Activated CD4-positive, alpha-beta T cell treated with anti-CD3 and anti-CD28 coated beads for 4 hours (primary cell): ENCODE data around the gene RAMP3.
"Not testable (repeated sequence)": the region's sequence is repeated elsewhere in the genome, so short reads cannot be mapped to it uniquely, and the experiment has no call there.

Experiments
- DNase-seq, 2 donors: peaks; one replicate each; pipeline ENCODE4 v3.0.0-alpha.2; 2020

Gene RAMP3

DNA sequence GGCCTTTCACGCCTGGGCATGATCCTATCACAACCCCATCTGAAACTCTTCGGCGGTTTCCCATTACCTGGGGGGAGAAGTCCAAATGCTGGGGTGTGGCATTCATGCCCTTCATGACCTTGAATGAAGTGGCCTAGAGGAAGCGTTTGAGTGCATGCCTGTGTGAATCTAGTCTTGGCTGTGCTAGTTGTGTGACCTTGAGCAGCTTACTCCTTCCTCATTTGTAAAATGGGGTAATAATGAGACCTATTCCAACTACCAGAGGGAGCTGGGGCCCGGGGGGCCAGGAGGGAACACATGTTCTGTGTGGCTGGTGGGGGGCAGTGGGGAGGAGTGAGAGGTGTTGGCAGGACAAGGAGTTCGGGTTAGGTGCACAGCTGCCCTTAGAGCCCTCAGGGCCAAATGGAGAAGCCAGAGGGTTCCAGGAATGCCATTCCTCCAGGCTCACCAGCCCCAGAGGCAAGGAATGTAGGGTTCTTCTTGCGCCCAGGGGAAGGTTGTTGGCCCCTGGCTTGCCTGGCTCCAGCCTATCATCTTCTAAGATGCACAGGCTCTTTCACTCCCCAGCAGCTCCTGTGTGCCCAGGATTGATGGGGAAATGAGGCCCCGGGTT, 24.8 kb upstream of the RAMP3 start:
- no peak for DNase-seq

DNA sequence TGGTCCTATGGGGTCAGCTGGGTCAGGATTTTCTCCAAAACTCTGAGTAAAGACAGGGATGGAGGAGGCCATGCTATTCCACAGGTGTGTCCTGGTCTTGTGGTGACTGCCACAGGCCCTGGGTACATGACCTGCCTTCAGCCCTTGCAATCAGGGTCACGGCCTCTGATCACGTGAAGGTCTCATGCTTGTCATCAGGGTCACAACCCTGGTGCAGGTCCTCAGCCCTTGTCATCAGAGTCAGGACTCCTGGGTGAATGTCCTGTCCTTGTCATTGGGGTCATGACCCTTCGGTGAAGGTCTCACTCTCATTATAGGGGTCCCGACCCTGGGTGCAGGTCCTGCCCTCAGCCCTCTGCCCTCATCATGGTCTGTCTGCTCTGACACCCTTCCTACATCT, 24.2 kb upstream of the RAMP3 start:
- no peak for DNase-seq

DNA sequence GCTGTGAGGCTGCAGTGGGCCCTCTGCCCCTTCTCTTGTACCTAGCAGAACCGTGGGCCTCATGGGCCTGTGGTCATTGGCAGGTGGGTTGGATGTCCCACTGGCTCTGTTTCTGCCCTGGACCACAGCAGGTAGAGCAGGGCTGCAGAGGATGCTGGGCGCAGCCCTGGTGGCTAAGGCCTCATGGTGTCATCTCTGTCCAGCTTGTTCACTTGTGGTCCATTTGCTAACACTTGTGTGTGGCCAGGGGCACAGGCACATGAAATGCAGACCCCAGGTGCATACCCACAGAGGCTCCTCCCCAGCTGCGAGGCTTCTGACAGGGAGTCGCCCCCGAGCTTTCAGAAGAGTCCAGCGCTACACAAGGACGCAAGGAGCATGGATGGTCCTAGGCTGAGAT, 23.7 kb upstream of the RAMP3 start:
- DNase-seq: no peak

DNA sequence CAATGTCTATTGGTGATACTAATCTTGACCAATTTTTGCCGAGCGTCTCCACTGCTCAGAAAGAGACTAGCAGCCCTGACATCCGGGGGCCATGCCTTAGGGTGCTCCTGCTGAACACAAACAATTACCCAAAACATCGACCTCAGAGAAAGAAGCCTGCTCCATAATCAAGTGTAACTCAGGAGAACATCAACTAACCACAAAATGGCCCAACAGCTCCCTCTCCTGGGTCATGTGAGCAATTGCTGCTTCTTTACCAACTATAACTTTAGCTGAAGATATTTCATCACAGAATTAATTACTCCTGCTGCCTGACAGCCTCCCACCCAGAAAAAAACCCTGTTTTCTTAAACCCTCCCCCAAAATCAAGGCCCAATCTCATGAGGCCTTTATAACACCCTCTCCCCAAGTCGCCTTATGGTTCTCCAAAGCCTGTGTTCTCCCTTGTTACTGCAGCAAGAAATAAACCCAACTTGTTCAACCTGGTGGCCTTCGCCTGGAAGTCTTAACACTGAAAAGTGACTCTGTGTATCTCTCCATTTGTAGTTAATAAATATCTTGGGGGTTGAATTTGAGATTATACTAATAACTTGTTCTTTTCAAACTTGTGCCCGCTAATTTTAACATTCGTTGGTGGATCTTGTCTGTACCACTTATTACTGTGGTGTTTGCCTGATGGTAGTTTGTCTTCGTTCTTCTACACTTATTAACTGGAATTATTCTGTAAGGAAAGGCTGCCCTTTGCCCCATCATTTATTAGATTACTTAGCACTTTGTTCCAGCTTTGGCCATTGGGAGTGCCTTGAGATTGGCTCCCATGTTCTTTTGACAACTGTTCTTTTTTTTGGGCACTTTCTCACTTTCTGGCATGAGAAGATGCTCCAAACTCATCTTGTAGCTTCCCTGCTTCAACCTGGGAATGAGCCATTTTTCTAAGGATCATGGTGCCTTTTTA, 21.2 kb upstream of the RAMP3 start:
- DNase-seq: peak; percentile 52 to 73

DNA sequence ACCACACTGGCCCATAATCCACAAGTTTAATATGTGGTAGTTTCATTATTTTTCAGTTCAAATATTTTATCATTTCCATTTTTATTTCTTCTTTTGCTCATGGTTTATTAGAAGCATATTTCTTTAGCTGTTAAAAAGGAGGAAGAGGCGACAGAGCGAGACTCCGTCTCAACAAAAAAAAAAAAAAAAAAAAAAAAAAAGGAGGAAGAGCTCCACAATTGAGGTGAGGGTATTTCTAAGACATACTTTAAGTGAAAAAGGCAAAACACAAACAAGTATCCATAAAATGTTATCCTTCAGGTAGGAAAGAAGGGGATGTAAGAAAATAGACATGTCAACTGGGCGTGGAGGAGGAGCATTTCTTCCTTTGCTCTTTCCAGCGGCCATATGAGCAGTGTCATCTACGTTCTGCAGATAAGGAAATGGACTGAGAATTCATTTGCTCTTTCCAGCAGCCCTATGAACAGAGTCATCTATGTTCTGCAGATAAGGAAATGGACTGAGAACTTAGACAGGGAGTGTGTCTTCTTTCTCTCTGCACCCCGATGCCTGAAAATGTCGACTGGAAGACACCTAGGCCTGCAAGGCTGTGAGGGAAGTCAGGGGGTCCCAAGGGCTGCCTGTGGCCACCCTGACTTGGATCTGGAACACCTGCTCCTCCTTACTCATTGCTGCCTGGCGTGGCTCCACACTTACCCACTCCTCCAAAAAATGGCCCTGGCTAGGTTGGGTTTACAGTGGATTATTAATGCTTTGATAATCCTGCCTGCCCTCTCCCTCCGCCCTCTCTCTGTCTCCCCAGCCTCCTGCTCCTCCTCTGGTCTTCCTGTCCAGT, 18.9 kb upstream of the RAMP3 start:
- DNase-seq: no peak

DNA sequence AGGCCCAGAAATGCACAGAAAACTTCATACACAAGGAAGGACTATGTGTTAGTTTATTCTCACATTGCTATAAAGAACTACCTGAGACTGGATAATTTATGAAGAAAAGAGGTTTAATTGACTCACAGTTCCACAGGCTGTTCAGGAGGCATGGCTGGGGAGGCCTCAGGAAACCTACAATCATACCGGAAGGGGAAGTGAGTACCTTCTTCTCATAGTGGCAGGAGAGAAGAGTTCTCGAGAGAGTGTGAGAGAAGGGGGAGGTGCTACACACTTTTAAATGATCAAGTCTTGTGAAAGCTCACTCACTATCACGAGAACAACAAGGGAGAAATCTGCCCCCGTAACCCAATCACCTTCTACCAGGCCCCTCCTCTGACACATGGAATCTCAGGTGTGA, 16.8 kb upstream of the RAMP3 start:
- DNase-seq: no peak

DNA sequence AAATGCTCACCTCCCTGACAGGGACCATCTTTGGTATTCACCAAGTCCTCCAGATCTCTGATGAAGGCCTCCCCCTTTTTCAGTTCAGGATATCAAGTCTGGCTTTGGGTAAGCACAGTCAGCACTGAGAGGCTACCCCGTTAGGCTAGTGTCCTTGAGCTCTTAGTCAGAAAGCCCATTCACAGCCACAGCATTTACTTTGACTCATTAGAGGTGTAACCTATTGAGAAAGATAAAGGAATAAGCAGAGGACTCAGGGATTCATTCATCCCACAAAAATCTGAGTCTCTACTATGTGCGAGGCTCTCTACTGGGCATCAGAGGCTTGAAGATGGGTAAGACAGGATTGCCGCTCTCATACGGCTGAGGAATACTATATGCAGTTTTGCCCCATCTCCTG, 14.0 kb upstream of the RAMP3 start:
- no peak for DNase-seq

DNA sequence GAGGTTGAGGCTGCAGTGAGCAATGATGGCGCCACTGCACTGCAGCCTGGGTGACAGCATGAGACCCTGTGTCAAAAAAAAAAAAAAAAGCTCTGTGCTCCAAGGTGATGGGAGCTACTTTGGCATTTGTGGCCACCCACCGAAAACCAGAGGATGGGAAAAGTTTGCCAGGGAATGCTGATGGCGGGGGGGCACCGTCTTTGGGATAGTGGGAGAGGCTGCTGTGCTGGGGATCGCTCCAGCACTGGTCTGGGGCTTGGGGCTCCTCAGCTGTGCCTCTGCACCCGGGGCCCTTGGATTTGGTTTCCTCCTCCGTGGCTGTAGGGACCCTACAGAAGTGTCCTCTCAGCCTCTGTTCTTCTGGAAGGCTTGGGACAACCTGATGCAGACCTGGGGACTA, 11.7 kb upstream of the RAMP3 start:
- no peak for DNase-seq

DNA sequence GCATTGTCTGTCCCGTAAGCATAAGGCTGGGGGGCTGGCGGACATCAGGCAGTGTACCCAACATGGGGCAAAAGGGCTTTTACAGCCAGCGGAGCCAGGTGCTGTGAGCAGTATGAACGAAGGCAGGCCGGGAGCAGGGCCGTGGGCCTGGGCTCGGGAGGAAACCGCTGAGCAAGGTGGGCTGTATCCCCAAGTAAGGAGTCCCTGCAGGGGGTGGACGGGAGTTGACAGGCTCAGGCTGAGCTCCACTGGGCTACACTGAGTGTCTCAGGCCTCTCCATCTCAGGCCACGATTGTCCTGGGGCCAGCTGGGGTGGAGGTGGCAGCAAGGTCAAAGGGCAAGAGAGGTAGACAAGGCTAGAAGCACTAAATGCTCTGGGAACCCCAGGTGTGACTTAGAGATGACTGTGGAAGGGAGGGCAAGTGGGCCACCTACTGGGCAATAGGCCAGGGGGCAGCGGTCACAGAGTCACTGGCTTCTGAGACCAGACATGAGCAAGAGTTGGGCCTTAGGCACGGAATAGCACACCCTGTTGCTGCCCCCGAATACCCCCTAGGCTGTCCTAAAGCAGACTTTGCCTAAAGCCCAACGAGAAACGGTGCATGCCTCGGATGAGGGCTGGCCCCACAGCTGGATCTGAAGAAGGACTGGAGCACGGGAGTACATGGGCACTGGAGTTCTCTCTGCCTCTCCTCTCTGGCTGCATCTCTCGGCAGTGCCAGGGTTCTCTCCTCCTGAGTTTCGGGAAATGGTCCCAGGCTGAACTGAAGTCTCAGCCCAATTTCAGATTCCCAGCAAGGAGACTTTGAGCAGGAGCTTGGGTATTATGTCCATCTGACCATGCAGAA, 10.8 kb upstream of the RAMP3 start:
- no peak for DNase-seq

DNA sequence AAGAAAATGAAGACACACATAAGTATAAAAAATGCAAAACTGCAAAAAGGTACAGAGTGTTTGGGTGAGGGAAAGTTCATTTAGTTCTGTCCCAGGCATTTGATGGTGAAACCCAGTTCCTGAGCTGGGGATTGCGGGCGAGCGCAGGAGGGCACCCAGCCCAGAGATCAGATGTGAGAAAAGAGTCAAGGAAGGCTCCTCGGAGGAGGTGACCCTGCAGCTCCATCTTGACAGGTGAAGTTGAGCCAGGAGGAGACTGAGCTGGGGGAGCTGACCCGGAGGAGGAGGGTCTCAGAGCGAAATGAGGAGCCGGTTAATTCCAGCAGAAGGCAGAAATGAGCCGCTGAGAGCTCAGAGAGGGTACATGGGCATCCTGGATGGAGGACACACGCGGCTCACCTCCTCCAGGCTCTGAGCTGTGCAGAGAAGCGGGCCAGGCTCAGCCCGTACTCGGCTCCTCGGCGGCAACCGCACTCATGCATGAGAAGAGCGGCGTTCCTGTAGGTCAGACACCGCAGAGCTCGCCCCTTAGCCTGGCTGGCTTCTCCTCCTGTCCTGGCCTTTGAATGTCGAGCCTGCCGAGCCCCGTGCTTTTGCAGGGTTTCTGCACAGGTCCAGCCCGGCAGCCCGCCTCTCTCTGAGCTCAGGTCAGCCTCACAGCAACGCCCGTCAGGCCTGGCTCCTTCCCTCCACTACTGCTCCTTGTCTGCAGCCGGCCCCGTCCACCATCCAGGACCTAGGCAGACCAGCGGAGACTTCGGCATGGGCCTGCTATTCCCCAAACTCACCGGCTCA, 9.5 kb upstream of the RAMP3 start:
- DNase-seq: no peak

DNA sequence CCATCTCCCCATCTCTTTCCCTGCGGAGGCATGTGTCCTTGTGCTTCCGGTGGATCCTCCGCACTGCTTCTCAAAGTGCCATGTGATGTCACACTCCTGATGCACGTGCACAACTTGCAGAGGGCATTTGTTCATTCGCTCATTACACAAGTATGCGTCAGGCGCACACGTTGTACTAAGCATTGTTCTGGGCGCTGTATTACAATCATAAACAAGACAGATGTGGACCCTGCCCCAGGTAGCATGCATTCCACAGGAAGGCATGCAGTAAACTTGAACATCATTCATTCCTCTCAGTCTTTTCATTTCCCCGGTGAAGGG, 9.0 kb upstream of the RAMP3 start:
- DNase-seq: no peak

DNA sequence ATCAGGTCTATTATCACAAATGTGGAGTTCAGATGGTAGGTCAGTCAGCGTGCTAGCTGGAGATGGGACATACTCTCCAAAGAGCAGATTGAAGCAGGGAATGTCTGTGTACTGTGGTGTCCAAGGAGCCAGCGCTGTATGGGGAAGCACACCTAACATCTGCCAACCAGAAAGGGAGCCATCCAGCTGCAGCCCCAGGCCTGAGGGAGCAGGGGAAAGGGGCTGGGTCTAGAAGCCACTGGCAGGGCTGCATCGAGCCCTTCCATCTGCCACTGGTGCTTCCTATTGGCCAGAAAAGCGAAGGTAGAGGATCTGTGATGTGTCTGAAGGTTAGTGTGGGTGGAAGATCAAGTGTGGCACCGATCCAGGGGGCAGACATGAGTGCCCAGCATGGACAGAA, 8.0 kb upstream of the RAMP3 start:
- no peak for DNase-seq

DNA sequence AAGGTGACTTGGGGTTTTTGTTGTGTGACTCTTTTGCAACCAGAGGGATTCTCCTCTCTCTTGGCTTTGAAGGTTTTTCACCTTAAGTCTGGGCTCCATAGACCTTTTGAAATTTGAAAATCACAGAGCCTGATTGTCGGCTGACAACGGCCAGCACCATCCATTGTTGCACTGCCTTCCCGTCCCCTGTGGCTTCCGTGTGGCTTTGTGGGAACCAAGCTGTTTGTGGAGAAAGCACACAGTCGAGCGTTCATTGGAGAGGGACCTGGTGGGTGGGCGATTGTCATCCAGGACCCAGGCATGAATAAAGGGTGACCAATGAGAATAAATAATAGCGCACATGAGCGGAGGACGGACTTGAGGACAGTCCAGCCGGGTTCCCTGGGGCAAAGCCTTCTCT, 7.4 kb upstream of the RAMP3 start:
- no peak for DNase-seq

DNA sequence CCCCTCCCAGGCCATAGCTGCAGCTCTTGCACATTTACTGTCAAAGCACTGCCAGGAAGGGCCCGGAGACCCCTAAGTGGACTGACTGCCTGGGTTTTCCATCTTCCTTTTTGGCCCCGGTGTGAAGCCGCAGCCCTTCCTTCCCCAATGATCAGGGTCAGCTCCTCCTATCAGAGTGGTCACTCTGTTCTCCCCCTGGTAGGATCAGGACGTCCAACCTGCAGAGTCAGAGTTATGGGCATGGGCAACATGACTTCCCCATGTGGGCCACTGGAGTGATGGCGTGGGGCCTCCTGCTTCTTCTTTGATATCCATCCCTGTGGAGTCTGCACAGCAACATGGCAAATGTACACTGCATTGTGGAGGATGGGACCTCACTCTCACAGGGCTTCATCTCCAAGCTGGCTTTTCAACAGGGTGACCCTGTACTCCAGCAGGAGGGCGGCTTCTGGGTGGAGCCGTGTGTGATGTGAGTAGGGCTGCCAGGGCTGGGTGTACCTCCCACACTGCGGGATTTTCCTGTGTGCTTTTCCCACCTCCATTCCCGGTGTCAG, 6.4 kb upstream of the RAMP3 start:
- no peak for DNase-seq

DNA sequence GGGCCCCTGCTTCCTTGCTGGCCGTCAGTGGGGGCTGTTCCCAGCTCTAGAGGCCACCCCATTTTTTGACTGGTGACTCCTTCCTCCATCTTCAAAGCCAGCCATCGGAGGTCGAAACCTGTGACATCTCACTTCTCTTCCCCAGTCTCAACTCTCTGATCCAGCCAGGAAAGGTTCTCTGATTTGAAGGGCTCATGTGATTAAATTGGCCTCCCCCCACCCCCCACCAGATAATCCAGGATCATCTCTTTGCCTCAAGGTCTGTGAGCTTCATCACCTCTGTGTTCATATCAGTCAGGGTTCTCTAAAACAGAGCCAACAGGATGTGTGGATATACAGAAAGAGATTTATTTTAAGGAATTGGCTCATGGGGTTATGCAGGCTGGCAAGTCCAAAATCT, 5.6 kb upstream of the RAMP3 start:
- no peak for DNase-seq

DNA sequence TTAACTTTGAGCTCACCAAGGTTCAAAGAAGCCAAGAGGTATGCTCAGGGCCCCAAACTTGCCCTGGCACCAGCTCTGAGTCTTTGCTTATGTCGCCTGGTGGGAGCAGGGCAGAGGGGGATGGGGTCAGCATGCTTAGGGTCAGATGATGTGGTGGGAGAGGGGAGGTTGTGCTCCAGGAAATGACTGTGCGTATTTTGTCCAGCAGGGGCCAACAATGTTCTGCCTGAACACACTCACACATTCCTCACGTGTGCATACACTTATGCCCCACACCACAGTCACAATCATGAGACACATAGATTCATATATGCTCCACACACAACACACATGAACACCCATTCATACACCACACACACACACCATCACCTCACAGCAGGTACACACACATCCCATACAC, 4.4 kb upstream of the RAMP3 start:
- DNase-seq: no peak

DNA sequence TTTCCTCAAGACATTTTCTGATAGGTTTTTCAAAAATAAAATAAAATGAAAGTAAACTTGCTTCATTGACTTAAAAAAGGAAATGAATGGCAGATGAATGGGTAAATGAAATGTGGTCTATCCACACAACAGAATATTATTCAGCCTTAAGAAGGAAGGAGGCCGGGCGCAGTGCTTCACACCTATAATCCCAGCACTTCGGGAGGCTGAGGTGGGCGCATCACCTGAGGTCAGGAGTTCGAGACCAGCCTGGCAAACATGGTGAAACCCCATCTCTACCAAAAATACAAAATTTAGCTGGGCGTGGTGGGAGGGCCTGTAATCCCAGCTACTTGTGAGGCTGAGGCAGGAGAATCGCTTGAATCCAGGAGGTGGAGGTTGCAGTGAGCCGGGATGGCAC, 3.7 kb upstream of the RAMP3 start:
- not testable (repeated sequence) for DNase-seq

DNA sequence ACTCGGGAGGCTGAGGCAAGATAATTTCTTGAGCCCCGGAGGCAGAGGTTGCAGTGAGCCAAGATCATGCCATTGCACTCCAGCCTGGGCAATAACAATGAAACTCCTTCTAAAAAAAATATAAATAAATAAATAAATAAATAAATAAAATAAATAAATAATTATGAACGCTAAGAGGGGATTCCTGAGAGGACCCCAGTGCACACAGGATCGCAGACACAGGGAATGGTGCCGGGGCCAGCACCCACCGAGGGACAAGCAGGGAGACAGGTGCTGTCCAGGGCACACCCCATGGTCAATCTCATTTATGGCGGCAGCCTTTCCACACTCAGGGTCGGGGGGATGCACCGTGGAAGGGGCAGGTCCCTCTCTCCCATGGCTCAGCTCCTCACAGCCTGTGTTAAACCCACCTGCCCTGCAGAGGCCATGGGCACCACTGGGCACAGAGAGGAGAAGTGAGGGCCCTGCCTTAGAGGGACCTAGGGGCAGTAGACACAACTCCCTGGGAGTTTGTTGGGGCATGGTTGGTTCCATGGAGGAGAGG, 2.2 kb upstream of the RAMP3 start:
- no peak for DNase-seq

DNA sequence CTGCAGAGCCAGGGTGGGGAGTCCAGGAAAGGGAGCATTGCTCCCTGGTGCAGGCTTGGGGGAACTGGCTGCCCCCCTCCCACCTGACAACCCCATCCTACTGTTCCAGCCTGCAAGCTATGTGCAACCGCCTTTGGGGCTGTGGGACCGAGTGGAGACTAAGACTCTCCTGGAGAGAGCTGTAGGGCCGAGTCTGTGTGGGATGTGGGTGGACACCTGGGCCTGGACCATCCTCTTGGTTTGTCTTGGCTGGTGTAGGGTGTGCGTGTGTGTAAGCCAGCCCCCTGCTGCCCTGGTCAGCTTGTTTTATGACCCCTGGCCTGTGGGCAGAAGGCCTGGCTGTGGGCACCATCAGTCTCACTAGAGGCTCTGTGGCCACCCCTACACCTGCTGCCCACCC, 1.6 kb upstream of the RAMP3 start:
- no peak for DNase-seq

DNA sequence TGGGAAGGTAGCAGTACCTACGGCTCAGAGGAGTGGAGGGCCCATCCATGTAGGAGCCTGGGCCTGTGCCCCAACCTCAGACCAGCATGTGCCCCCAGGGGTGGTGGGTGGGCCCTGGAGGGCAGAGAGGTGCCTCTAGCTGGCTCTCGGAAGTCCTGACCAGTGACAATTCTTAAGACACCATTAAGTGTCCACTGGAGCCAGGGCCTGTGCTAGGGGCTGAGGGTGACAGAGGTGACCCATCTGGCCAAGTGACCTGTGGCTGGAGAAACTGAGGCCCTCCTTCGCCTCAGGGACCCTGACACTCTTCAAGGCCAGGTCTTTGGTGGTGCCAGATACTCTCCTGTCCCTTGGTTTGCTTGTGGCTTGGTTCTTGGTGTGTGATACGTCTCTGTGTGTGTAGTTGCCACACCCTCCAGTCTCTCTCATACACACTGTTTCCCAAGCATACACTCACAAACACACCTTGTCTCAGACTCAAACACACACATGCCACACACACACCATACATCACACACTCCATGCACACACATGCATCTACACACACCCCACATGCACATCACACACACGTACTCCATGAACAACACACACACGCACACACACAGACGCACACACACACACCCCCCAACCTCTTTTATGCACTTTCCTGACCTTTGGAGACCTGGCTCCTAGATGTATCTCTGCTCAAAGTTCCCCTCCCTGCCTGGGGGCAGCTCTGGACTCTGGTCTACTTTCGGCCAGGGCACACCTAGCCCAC, 897 bp upstream of the RAMP3 start:
- DNase-seq: no peak

DNA sequence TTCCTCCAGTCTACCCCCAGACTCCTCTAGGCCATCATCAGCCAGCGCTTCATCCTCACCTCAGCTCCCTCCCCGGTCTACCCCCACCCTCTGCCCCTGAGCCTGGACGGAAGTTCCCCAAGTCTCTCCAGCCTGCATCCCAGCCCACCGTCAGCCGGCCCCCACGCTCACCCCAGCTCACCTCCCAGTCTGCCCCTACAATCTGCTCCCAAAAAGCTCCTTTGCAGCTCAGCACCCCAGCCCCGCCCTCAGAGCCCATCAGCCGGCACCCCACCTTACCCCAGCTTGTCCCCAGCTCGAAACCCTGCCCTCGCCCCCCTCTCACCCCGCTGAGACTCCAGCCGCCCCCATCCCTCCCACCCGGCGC, 322 bp upstream of the RAMP3 start:
- no peak for DNase-seq
